Renal pelvis (tissue), 3 donors: ENCODE results near the gene RHOC. TPM values are rescaled to one million over a fixed set of nuclear protein-coding genes. Genes with fewer than 3 reads are reported as not detected.

Experiments used
- polyA plus RNA-seq, 3 donors: library from polyadenylated mRNA; unstranded; fragments of 120-200 nt; gene quantifications; one replicate each; pipeline ENCODE4 v1.2.1, GENCODE V29; 2013; ENCODE audit not compliant: insufficient read length in 3 of 3

Gene RHOC
- polyA plus RNA-seq, 3 donors: 218 to 265 (median 230) TPM

Other genes with a start within 250 kb of the RHOC start
- gene WNT2B, start 198.2 kb downstream of the RHOC start, polyA plus RNA-seq: 1 to 10 TPM; 2.9 to 4.6 (median 3.3) TPM
- 10 to 100 TPM; 23.2 to 31.6 (median 28.9) TPM for gene ST7L, start 88.0 kb downstream of the RHOC start, polyA plus RNA-seq
- 100 to 1,000 TPM; 127 to 128 (median 128) TPM for gene CAPZA1, start 87.3 kb downstream of the RHOC start, polyA plus RNA-seq
- 10 to 100 TPM; 77.7 to 84.6 (median 81.0) TPM for gene MOV10, start 32.5 kb downstream of the RHOC start, polyA plus RNA-seq
- 1 to 10 TPM; 1.3 to 2.0 (median 1.5) TPM for gene PPM1J, start 8.2 kb upstream of the RHOC start, polyA plus RNA-seq
- gene SLC16A1, start 249.1 kb upstream of the RHOC start, polyA plus RNA-seq: 10 to 100 TPM; 53.2 to 60.5 (median 59.8) TPM